OCI-M2 (cell line): ENCODE data around the gene COL18A1.

Source experiments
- DNase-seq: peaks from one replicate; lab custom pipeline; 2025; ENCODE audit not compliant: unreplicated experiment; lab: John Stamatoyannopoulos, UW

Gene COL18A1

GRCh38 chr21:45465105-45465504 is 60.1 kb downstream of the COL18A1 start:
- DNase-seq: no peak

GRCh38 chr21:45465611-45466329 is 60.8 kb downstream of the COL18A1 start:
- DNase-seq: no peak

- no peak for DNase-seq
Observed at GRCh38 chr21:45466330-45467220, 61.6 kb downstream of the COL18A1 start.

- DNase-seq: no peak
Observed at GRCh38 chr21:45467221-45467779, 62.3 kb downstream of the COL18A1 start.

GRCh38 chr21:45468051-45468970 is 63.3 kb downstream of the COL18A1 start:
- DNase-seq: no peak

- DNase-seq: no peak
Observed at GRCh38 chr21:45468971-45469272, 64.0 kb downstream of the COL18A1 start.

- DNase-seq: no peak
Observed at GRCh38 chr21:45469273-45470086, 64.5 kb downstream of the COL18A1 start.

GRCh38 chr21:45470087-45470515 is 65.1 kb downstream of the COL18A1 start:
- no peak for DNase-seq

- DNase-seq: no peak
Observed at GRCh38 chr21:45470773-45471524, 66.0 kb downstream of the COL18A1 start.

GRCh38 chr21:45471525-45472221 is 66.7 kb downstream of the COL18A1 start:
- DNase-seq: no peak

- DNase-seq: no peak
Observed at GRCh38 chr21:45472445-45473365, 67.7 kb downstream of the COL18A1 start.

- DNase-seq: no peak
Observed at GRCh38 chr21:45473496-45474322, 68.7 kb downstream of the COL18A1 start.

GRCh38 chr21:45474323-45474950 is 69.5 kb downstream of the COL18A1 start:
- no peak for DNase-seq

GRCh38 chr21:45475004-45475685 is 70.2 kb downstream of the COL18A1 start:
- DNase-seq: no peak

- no peak for DNase-seq
Observed at GRCh38 chr21:45475797-45476570, 71.0 kb downstream of the COL18A1 start.
